Fibroblast of skin of right quadriceps (primary cell): ENCODE measurements around the gene SLX4.
"Not testable (repeated sequence)": the region's sequence is repeated elsewhere in the genome, so short reads cannot be mapped to it uniquely, and the experiment has no call there.

Source experiments
- DNase-seq: peaks from one replicate; pipeline ENCODE4 v3.0.0-alpha.2; 2013

SLX4 gene

GRCh38 chr16:3641801-3642396, 30.5 kb upstream of the SLX4 start:
- DNase-seq = no peak

- no peak for DNase-seq
Measured at GRCh38 chr16:3640632-3641501, 29.5 kb upstream of the SLX4 start.

DNA sequence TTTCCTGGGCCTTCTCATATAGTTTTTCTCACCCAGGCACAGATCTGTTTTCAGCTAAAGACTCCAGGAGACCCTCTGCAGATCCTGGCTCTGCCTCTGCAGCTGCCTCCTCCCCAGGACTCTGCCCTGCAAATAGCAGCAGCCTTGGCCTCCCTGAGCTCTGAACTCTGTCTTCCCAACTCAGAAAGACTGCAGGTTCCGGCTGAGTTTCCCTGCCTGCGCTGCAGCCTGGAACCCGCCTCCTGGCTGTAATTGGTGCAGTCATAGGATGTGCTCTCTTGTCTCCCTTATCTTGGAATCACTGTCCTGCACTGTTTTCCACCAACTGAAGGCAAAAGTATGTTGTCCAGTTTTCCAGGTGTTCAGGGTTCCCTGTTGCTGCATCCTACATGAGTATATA, 28.8 kb upstream of the SLX4 start:
- no peak for DNase-seq

DNA sequence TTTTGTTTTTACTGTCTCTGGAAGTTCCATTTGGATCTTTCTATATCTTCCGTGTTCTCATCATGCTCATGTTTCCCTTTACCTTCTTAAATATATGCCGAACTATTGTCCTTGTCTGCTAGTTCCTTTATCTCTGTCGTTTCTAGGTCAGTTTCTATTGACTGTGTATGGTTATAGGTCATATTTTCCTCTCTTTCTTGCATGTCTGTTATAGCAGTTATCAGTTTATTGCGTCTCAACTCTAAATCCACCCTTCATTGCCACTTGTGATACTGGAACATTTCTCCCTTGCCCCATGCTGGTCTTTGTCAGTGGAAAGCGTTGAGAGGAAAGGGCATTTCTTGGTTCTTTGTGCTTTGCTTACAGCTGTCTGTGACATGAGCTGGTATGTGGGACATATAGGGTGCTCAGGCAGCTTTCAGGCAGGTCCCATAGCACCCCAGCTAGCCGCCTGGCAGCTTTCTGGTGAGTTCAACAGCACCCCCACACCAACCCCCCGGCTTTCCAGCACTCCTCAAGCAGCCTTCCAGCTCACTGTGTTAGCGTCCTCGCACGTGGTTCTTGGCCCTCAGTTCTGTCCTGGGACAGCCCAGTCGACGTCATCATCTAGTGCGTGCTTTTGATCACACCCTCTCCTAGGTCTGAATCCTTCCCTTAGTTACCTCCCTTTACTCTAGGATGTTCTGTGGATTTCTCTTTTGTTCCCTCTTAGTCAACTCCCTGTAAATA, 27.7 kb upstream of the SLX4 start:
- DNase-seq = no peak

- DNase-seq = peak; percentile 36
Measured at GRCh38 chr16:3637371-3637923, 26.0 kb upstream of the SLX4 start.

DNA sequence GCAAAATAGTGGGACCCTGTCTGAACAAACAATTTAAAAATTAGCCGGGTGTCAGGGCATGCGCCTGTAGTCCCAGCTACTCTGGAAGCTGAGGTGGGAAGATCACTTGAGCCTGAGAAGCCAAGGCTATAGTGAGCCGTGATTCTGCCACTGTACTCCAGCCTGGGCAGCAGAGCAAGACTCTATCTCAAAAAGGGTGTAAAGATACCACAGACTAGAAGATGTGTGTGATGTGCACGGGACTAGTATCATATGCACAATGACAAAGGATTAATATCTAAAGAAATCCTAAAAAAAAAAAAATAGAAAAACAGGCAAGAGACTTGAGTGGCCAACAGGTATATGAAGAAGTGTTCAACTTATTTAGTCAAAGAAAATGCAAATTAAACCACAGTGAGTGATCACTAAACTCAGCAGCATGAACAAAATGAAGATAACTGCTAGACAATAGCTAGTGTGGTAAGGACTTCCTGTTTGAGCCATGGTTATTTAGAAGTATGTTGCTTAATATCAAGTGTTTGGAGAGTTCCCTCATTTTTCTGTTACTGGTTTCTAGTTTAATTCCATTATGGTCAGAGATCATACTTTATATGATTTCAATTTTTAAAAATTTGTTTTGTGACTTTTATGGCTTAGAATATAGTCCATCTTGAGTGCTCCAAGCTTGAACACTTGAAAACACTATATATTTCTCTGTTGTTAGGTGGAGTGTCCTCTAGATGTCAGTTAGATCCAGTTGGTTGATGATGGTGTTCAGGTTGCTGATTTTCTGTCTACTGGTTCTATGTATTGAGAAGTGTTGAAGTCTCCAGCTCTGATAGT, 14.7 kb upstream of the SLX4 start:
- DNase-seq = no peak

DNA sequence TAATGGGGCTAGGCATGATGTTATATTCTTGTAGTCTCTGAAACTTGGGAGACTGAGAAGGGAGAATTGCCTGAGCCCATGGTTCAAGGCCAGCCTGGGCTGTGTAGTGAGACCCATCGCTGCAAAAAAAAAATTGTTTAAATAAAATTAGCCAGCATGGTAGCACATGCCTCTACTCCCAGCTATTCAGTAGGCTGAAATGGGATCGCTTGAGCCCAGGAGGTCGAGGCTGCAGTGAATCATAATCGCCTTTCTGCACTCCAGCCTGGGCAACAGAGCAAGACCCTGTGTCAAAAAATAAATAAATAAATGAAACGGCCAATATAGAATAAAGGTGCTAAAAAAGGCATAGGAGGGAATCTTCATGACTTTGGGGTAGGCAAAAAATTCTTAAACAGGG, 13.9 kb upstream of the SLX4 start:
- no peak for DNase-seq

DNA sequence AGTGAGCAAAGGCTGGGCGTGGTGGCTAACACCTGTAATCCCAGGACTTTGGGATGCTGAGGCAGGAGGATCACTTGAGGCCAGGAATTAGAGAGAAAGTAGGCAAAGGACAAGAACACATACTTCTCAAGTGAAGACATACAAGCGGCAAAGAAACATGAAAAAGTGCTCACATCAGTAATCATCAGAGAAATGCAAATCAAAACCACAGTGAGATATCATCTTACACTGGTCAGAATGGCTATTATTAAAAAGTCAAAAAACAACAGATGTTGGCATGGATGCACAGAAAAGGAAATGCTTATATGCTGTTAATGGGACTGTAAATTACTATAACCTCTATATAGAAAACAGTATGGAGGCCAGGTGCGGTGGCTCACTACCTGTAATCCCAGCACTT, 12.2 kb upstream of the SLX4 start:
- no peak for DNase-seq

DNA sequence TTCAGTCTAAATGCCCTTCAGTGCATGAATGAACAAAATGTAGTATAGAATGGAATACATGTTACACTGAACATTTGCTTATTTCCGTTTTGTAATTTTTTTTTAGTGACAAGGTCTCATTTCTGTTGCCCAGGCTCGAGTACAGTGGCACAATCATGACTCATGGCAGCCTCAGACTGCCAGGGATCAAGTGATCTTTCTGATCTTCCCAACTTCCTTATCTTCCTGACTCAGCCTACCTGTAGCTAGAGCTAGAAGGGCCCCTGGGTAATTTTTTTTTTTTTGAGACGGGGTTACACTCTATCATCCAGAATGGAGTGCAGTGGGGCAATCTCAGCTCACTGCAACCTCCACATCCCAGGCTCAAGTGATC, 7.3 kb upstream of the SLX4 start:
- no peak for DNase-seq

GRCh38 chr16:3612510-3613466, 1.4 kb upstream of the SLX4 start:
- DNase-seq = no peak

- no peak for DNase-seq
Measured at GRCh38 chr16:3610698-3611145, 684 bp downstream of the SLX4 start.

DNA sequence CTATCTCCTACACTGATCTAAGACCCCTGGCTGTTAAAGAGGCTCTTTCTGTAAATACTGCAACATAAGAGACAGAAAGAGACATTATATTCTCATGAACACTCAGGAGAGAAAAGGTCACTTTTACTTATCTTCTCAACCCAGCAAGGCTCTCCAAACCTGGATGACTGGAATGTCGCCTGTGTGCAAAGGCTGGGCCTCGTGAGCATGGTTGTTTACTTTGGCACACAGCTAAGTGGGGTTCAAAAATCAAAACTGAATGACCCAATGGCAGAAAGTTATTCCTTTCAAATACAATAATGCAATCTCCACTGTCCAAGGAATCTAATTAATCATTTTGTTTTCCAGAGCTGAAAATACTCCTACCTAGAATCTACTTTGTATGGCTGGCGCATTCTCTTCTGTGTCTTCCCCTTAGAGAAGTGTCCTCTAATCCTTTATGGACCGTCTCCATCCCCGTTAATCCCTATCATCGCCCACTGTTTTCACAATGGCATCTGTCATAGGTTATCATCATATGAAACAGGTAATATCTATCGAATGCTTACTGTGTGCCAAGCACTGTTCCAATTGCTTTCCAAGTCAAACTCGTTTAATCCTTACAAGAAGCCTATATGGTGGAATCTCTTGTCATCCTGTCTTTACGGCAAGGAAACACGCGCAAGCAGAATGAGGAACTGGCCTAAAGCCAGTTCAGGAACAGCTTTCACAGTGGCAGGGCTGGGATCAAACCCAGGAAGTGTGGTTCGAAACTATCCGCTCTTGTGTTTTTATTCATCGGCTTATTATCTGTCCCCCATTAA, 1.3 kb downstream of the SLX4 start:
- DNase-seq = no peak

GRCh38 chr16:3608976-3609375, 2.4 kb downstream of the SLX4 start:
- DNase-seq = not testable (repeated sequence)

- no peak for DNase-seq
Measured at GRCh38 chr16:3608069-3608468, 3.3 kb downstream of the SLX4 start.

- no peak for DNase-seq
Measured at GRCh38 chr16:3607634-3608033, 3.8 kb downstream of the SLX4 start.

DNA sequence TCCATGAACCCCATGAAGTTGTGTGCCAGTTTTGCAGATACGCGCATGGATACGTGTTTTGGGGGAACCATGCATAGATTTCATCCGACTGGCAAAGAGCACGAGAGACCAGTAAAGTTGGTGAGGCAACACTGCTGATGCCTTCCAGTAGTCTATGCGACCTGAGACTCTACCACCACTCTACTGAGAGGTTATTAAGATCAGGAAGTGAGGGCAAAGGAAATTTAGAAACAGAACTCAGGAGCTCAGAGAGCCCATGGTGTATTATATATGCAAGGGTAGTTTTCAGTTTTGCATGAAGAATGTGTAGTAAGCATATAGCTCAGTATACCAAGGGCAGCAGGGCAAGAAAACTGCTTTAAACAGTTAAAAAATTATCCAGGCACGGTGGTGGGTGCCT, 4.2 kb downstream of the SLX4 start:
- no peak for DNase-seq

DNA sequence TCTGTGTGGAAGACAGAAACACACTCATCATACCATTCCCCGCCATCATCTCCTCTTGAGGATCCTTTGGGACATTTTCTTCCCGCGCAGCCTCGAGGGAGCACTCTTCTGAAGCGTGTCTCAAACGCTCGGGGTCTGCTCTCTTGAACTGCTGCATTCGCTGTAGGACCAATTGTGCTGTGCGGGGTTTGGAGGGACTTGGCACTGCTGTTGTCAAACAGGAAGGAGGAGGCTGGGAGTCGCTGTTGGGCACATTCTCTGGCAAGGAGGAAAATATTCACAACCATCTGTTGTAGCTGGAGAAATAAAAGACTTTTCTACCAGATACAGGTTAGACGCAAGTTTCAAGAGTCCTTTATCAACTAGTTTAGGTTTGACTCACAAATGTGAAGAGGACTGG, 5.0 kb downstream of the SLX4 start:
- DNase-seq = no peak

DNA sequence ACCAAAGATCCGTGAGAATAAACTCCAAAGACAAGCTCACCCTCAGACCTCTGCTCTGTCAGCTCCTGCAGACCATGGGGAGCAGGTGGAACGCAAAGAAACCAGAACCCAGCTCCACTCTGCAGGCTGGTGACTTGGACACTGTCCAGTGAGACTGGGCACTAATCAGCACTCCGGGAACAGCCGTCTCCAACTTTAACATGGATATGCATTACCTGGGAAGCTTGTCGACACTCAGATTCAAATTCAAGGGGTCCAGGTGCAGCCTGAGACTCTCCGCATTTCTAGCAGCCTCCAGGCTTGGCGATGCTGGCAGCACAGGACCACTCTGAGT, 9.1 kb downstream of the SLX4 start:
- DNase-seq = no peak

- DNase-seq = no peak
Measured at GRCh38 chr16:3601614-3602319, 9.6 kb downstream of the SLX4 start.

- DNase-seq = no peak
Measured at GRCh38 chr16:3599922-3600321, 11.5 kb downstream of the SLX4 start.
